GM20431 (cell line): ENCODE measurements around the gene FCF1.
"Not testable (repeated sequence)": the region's sequence is repeated elsewhere in the genome, so short reads cannot be mapped to it uniquely, and the experiment has no call there.

Experiments used
- in situ Hi-C: fragments of 300-500 bp; cut with MseI, MboI; formaldehyde crosslinking; loops from one replicate; pipeline ENCODE4 v1.15.0; 2020; ENCODE audit warnings: low sequenced_read_pairs; ENCODE audit not compliant: unreplicated experiment

Gene FCF1

DNA sequence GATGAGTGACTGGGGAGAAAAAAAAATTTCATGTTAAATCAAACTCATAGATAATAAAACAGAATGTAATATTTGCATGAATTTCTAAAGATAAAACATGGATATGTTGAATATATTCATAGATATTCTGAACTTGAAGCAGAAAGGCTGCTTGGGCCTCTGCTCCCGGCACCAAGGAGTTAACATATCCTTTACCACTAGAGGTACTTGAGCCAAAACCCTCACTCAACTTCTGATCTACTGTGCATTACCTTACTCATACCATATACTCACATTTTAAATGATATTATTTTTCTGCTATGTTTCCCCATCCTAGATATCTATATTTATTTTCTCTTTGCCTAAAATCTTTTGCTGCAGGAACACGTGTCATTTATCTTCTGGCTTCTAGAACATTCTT lies 15.0 kb upstream of the FCF1 start:
- in situ Hi-C loops, result no loop called here

- in situ Hi-C loops, result no loop called here
These were observed 14.5 kb upstream of the FCF1 start for GRCh38 chr14:74698465-74698864.

DNA sequence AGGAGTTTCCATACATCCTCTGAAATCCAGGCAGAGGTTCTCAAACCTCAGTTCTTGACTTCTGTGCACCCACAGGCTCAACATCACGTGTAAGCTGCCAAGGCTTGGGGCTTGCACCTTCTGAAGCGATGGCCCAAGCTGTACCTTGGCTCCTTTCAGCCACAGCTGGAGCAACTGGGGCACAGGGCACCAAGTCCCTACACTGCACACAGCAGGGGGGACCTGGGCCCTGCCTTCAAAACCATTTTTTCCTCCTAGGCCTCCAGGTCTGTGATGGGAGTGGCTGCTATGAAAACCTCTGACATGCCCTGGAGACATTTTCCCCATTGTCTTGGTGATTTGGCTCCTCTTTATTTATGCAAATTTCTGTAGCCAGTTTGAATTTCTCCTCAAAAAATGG lies 10.7 kb upstream of the FCF1 start:
- in situ Hi-C loops, result no loop called here

GRCh38 chr14:74703043-74703442 lies 9.9 kb upstream of the FCF1 start:
- in situ Hi-C loops, result no loop called here

- in situ Hi-C loops, result no loop called here
These were observed 8.3 kb upstream of the FCF1 start for GRCh38 chr14:74704656-74705055.

- in situ Hi-C loops, result no loop called here
These were observed 7.1 kb upstream of the FCF1 start for GRCh38 chr14:74705613-74706500.

DNA sequence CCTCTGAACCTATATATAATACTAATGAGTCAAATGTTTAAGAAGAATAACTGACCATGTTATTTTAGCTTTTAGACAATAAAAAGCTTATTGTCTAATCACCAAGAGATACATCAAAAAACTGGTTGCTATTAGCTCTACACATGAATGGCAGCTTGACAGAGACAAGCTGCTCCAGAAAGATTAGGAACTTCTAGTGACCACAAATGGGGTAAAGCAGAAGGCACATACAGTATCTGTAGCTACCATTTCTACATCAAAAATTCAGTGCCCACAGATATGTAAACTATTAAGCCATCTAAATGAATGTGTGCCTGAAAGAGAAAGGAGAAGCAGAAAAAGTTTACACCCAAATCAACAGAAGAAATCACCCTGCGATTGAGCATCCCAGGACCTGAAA lies 2.5 kb upstream of the FCF1 start:
- in situ Hi-C loops, result no loop called here

- in situ Hi-C loops, result no loop called here
These were observed 1.3 kb upstream of the FCF1 start for GRCh38 chr14:74711651-74712050.

DNA sequence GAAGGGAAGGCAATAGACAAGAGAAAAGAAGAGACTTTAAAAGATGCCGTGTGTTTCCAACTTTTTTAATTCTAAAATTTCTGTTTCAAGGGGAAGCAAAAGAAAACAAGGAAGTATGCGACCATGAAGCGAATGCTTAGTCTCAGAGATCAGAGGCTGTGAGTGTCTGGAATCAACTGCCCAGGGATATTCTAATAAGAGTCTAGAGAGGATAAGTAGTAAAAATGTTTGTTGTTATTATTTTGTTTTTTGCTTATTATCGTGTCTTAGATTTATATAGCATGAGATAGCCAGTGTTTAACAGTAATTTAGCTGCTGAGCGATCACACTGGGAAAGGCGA lies 421 bp downstream of the FCF1 start:
- in situ Hi-C loops, result no loop called here

DNA sequence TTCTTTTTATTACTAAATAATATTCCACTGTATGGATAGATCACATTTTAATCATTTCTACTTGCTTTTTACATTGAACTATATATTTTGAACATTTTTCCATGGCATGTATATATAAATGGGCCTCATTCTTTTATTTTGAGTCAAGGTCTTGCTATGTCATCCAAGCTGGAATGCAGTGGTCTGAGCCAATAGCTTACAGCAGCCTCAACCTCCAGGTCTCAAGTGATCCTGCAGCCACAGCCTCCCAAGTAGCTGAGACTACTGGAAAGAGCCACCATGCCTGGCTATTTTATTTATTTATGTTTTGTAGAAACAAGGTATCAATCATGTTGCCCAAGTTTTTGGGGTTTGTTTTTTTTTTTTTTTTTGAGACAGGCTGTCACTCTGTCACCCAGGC lies 7.6 kb downstream of the FCF1 start:
- in situ Hi-C loops, result no loop called here

GRCh38 chr14:74723134-74723533 lies 10.2 kb downstream of the FCF1 start:
- in situ Hi-C loops, result no loop called here

GRCh38 chr14:74732387-74732786 lies 19.4 kb downstream of the FCF1 start:
- in situ Hi-C loops, result no loop called here

DNA sequence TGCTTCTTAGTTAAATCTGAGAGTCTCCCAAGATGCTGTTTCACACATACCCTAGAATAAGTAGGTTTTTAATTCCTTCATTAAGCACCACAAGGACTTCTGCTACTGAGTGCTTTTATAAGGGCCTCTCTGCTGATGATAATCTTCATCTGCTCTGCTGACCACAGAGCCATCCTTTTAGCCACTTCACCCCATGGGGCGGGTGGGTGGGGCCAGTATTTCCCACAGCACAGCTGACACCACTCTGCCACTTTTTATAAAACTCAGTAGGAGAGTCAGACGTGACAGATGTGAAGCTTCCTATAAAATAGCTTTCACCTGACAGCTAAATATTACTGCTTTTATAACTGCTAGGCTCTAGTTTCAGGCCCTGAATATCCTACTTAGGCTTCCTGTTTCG lies 20.3 kb downstream of the FCF1 start:
- in situ Hi-C loops, result no loop called here

DNA sequence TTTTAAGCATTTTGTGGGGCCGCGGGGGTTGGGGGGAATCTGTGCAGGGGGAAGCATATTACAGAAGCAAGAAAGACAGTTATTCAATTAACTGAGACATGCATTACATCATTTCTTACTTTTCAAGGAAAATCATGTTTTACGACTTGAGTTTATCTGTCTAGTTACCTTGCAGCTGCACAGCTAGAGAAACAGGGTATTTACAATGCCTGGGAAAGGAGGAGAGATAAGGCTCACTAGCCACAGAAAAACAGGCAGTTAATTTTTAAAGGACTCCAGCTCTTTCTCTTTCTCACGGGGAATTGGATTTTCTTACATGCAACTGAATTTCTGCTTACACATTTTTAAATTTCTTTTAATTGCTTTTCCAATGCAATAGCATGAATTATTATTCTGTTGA lies 22.2 kb downstream of the FCF1 start:
- in situ Hi-C loops, result no loop called here

DNA sequence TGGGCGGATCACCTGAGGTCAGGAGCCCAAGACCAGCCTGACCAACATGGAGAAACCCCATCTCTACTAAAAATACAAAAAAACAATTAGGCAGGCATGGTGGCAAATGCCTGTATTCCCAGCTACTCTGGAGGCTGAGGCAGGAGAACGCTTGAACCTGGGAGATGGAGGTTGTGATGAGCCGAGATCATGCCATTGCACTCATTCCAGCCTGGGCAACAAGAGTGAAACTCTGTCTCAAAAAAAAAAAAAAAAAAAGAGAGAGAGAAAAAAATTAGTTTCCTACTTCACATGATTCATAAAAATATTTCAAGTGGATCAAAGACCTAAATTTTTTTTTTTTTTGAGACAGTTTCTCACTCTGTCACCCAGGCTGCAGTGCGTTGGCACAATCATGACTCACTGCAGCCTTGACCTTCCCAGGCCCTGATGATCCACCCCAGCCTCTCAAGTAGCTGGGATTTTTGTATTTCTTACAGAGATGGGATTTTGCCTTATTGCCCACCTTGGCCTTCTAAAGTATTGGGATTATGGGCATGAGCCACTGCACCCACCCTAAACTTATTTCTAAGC lies 24.9 kb downstream of the FCF1 start:
- in situ Hi-C loops, result no loop called here

- in situ Hi-C loops, result no loop called here
These were observed 26.5 kb downstream of the FCF1 start for GRCh38 chr14:74739293-74740030.

GRCh38 chr14:74747237-74747636 lies 34.3 kb downstream of the FCF1 start:
- in situ Hi-C loops, result no loop called here

GRCh38 chr14:74754157-74754556 lies 41.2 kb downstream of the FCF1 start:
- in situ Hi-C loops, result no loop called here

GRCh38 chr14:74754899-74755298 lies 42.0 kb downstream of the FCF1 start:
- in situ Hi-C loops, result no loop called here

DNA sequence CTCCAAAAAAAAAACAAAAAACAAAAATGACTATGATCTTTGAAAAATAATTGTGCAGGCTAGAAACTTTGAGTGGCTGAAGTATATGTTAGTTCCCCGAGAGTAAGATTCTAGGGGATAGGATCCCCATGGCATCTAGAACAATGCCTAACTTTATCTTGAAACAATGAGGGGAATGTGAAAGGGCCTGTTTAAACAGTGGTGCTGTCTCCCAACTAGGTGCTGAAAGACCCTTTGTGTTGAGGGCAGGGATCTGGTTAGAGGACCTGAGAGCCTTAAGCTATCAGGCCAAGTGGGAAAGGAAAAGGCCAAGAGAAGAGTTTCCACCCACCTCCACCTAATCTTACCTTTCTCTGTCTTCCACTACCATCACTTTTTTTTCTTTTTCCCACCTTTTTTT lies 43.4 kb downstream of the FCF1 start:
- in situ Hi-C loops, result no loop called here

DNA sequence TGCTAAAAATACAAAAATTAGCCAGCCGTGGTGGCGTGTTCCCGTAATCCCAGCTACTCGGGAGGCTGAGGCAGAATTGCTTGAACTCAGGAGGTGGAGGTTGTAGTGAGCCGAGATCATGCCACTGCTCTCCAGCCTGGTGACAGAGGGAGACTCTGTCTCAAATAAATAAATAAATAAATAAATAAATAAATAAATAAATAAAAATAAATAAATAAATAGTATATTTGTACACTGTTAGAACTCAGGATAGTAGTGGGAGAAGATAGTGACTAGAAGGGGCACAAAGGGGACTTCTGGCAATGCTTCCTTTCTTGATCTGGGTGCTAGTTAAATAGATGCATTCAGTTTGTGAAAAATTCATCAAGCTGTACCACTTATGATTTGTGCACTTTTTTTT lies 45.6 kb downstream of the FCF1 start:
- in situ Hi-C loops, result not testable (repeated sequence)
